ENCODE measurements around the gene USP17L30.
"Not testable (repeated sequence)": the region's sequence is repeated elsewhere in the genome, so short reads cannot be mapped to it uniquely, and the experiment has no call there.

- not testable (repeated sequence) for TF ChIP-seq CTCF, POLR2A (IDR thresholded peaks at IDR 0.05)
Measured at GRCh38 chr4:9406491-9406890, 43.6 kb downstream of the USP17L30 start.

Measured in thyroid gland (tissue), 4 donors.